ENCODE measurements around the gene HHAT. TPM values are rescaled to one million over a fixed set of nuclear protein-coding genes. Genes with fewer than 3 reads are reported as not detected.

The HHAT gene
- total RNA-seq, 1 donor from 2014 or later: 11.8 TPM

- Histone ChIP-seq H3K4me1 (peaks cover 10% of the 10 kb centered on the region), H3K36me3 (no peaks in the 10 kb centered on the region), H3K27me3 (no peaks in the 10 kb centered on the region), H3K27ac (no peak overlapping the region), H3K9me3 (no peaks in the 10 kb centered on the region), H3K4me3 (no peak overlapping the region)
- DNase-seq (ENCODE audit: extremely low spot score in 2 of 2): no peak
- TF ChIP-seq CTCF (IDR thresholded peaks at IDR 0.05) (no peak), POLR2AphosphoS5 (IDR thresholded peaks at IDR 0.05; ENCODE audit: insufficient read depth in 1 of 2, low read depth in 1 of 2) (no peak), POLR2A (IDR thresholded peaks at IDR 0.05) (no peak)
- intact Hi-C loops (cut with DNase I): no loop called here
These were observed 49.1 kb downstream of the HHAT start for GRCh38 chr1:210377731-210378333.

- intact Hi-C loops (cut with DNase I): no loop called here
- H3K9me3 ChIP-seq: no peaks in the 10 kb centered on the region
- H3K36me3 ChIP-seq: no peaks in the 10 kb centered on the region
- peaks cover 10% of the 10 kb centered on the region for H3K4me1 ChIP-seq
- DNase-seq (ENCODE audit: extremely low spot score in 2 of 2): no peak
- H3K27me3 ChIP-seq: no peaks in the 10 kb centered on the region
- H3K27ac ChIP-seq: no peak overlapping the region
- no peak for TF ChIP-seq CTCF (IDR thresholded peaks at IDR 0.05)
- no peak for TF ChIP-seq POLR2AphosphoS5 (IDR thresholded peaks at IDR 0.05; ENCODE audit: insufficient read depth in 1 of 2, low read depth in 1 of 2)
- no peak for TF ChIP-seq POLR2A (IDR thresholded peaks at IDR 0.05)
- no peak overlapping the region for H3K4me3 ChIP-seq
These were observed 50.0 kb downstream of the HHAT start for GRCh38 chr1:210378736-210379135.

GRCh38 chr1:210381934-210382333, 53.2 kb downstream of the HHAT start:
- DNase-seq (ENCODE audit: extremely low spot score in 2 of 2): no peak
- no peak overlapping the region for H3K27ac ChIP-seq

GRCh38 chr1:210384625-210385024, 55.9 kb downstream of the HHAT start:
- no peaks in the 10 kb centered on the region for H3K27me3 ChIP-seq
- H3K9me3 ChIP-seq: no peaks in the 10 kb centered on the region
- intact Hi-C loops (cut with DNase I): no loop called here
- no peak overlapping the region for H3K27ac ChIP-seq
- no peaks in the 10 kb centered on the region for H3K4me1 ChIP-seq
- H3K36me3 ChIP-seq: no peaks in the 10 kb centered on the region
- TF ChIP-seq POLR2AphosphoS5 (IDR thresholded peaks at IDR 0.05; ENCODE audit: insufficient read depth in 1 of 2, low read depth in 1 of 2): no peak
- TF ChIP-seq CTCF (IDR thresholded peaks at IDR 0.05): no peak
- TF ChIP-seq POLR2A (IDR thresholded peaks at IDR 0.05): no peak
- no peak for DNase-seq (ENCODE audit: extremely low spot score in 2 of 2)
- H3K4me3 ChIP-seq: no peak overlapping the region

More at GRCh38 chr1:210381934-210382333, 53.2 kb downstream of the HHAT start:
- TF ChIP-seq CTCF (IDR thresholded peaks at IDR 0.05): no peak
- no peak for TF ChIP-seq POLR2AphosphoS5 (IDR thresholded peaks at IDR 0.05; ENCODE audit: insufficient read depth in 1 of 2, low read depth in 1 of 2)
- TF ChIP-seq POLR2A (IDR thresholded peaks at IDR 0.05): no peak
- Histone ChIP-seq H3K4me1 (peaks cover 10% of the 10 kb centered on the region), H3K4me3 (no peak overlapping the region), H3K36me3 (no peaks in the 10 kb centered on the region), H3K27me3 (no peaks in the 10 kb centered on the region), H3K9me3 (no peaks in the 10 kb centered on the region)
- intact Hi-C loops (cut with DNase I): no loop called here

- Histone ChIP-seq H3K27me3 (no peaks in the 10 kb centered on the region), H3K27ac (no peak overlapping the region), H3K9me3 (no peaks in the 10 kb centered on the region), H3K36me3 (no peaks in the 10 kb centered on the region), H3K4me3 (no peak overlapping the region), H3K4me1 (no peaks in the 10 kb centered on the region)
- intact Hi-C loops (cut with DNase I): no loop called here
- DNase-seq (ENCODE audit: extremely low spot score in 2 of 2): no peak
- TF ChIP-seq CTCF (IDR thresholded peaks at IDR 0.05) (no peak), POLR2AphosphoS5 (IDR thresholded peaks at IDR 0.05; ENCODE audit: insufficient read depth in 1 of 2, low read depth in 1 of 2) (no peak), POLR2A (IDR thresholded peaks at IDR 0.05) (no peak)
These were observed 56.5 kb downstream of the HHAT start for GRCh38 chr1:210385228-210385627.

All from vagina (tissue), 2 donors.